Mucosa of rectum (tissue), 2 donors: Measurements from ENCODE around the gene ZSCAN5A.
"Not testable (repeated sequence)": the region's sequence is repeated elsewhere in the genome, so short reads cannot be mapped to it uniquely, and the experiment has no call there.

Source experiments
- H3K27ac ChIP-seq, 2 donors: one replicate each; pipeline ENCODE4 v1.7.0; 2013; ENCODE audit warnings: inconsistent platforms in 2 of 2, low read depth in 2 of 2, low read length in 2 of 2
- H3K27me3 ChIP-seq, 2 donors: one replicate each; pipeline ENCODE4 v1.7.0; 2013; ENCODE audit warnings: low read length in 2 of 2; ENCODE audit not compliant: control insufficient read depth in 2 of 2, insufficient read depth in 2 of 2
- H3K36me3 ChIP-seq, 2 donors: one replicate each; pipeline ENCODE4 v1.7.0; 2013; ENCODE audit warnings: low read length in 2 of 2; ENCODE audit not compliant: control insufficient read depth in 2 of 2, insufficient read depth in 2 of 2
- H3K4me1 ChIP-seq, 2 donors: one replicate each; pipeline ENCODE4 v1.7.0; 2013; ENCODE audit warnings: low read length in 2 of 2, mild to moderate bottlenecking in 1 of 2; ENCODE audit not compliant: control insufficient read depth in 2 of 2, insufficient read depth in 2 of 2
- H3K4me3 ChIP-seq, 2 donors: one replicate each; pipeline ENCODE4 v1.7.0; 2013; ENCODE audit warnings: low read length in 2 of 2
- H3K9ac ChIP-seq, 2 donors: one replicate each; pipeline ENCODE4 v1.7.0; 2013; ENCODE audit warnings: low read length in 2 of 2, low read depth in 1 of 2, mild to moderate bottlenecking in 1 of 2
- H3K9me3 ChIP-seq, 2 donors: one replicate each; pipeline ENCODE4 v1.7.0; 2013; ENCODE audit warnings: low read length in 2 of 2; ENCODE audit not compliant: control insufficient read depth in 2 of 2
- donor health status: healthy.
- donor health status: Normal muscosa, but diverticular disease.

The ZSCAN5A gene

DNA sequence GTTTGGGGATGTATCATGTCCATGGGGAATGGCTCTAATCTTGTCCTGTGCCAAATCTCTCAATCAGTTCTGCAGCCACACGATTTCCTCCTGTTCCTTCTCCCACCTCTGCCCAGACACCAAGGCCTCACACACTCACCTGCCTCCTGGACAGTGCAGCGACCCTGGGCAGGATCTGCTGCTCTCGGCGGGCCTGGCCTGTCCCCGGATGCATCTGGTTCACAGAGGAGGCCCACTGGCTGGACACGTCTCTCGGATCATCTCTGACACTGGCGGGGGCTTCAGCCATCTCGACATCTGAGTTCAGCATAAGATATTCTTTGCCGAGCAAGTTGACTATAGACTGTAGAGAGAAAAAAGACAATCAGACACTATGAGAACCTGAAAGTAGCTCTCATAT is 122.9 kb downstream of the ZSCAN5A start:
- Histone ChIP-seq H3K4me1 (no peaks in the 10 kb centered on the region), H3K36me3 (no peaks in the 10 kb centered on the region), H3K4me3 (no peak overlapping the region), H3K9ac (no peak overlapping the region), H3K27me3 (no peaks in the 10 kb centered on the region), H3K27ac (no peak overlapping the region), H3K9me3 (no peaks in the 10 kb centered on the region)

DNA sequence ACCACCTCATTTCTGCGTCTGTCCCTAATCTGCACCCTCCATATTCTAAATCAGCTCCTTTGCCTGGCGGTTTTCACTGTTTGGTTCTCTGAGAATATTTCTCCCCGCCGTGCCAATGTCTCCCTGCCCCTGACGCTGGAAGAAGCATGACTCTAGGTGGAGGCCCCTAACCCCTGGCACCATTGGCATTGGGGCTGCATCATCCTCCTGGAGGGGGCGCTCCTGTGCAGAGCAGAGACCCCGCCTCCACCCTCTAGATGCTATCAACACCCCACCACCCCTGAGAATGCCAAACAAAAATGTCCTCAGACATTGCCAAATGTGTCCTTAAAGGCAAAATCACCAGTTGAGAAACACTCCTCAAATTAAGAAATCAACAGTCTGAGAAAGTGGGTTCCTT is 123.5 kb downstream of the ZSCAN5A start:
- Histone ChIP-seq H3K36me3 (no peaks in the 10 kb centered on the region), H3K27me3 (no peaks in the 10 kb centered on the region), H3K27ac (no peak overlapping the region), H3K4me1 (no peaks in the 10 kb centered on the region), H3K4me3 (no peak overlapping the region), H3K9ac (no peak overlapping the region), H3K9me3 (no peaks in the 10 kb centered on the region)

DNA sequence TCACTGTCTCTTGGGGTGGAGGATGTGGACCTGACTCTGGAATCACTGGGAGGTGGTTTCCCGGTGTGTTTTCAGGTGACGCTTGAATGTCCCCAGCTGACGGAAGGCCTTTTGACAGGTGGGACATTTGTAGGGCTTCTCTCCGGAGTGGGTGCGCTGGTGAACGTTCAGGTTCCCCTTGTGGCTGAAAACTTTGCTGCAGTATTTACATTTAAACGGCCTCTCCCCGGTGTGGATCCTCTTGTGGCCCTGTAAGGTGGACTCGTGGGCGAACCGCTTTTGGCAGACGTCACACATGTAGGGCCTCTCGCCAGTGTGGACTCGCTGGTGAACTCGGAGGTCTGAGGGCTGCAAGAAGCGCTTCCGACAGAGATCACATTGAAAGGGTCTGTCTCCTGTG is 124.9 kb downstream of the ZSCAN5A start:
- no peak overlapping the region for H3K27ac ChIP-seq
- H3K36me3 ChIP-seq: no peaks in the 10 kb centered on the region
- no peak overlapping the region for H3K4me3 ChIP-seq
- no peak overlapping the region for H3K9ac ChIP-seq
- no peaks in the 10 kb centered on the region for H3K4me1 ChIP-seq
- H3K27me3 ChIP-seq: no peaks in the 10 kb centered on the region
- no peaks in the 10 kb centered on the region for H3K9me3 ChIP-seq

DNA sequence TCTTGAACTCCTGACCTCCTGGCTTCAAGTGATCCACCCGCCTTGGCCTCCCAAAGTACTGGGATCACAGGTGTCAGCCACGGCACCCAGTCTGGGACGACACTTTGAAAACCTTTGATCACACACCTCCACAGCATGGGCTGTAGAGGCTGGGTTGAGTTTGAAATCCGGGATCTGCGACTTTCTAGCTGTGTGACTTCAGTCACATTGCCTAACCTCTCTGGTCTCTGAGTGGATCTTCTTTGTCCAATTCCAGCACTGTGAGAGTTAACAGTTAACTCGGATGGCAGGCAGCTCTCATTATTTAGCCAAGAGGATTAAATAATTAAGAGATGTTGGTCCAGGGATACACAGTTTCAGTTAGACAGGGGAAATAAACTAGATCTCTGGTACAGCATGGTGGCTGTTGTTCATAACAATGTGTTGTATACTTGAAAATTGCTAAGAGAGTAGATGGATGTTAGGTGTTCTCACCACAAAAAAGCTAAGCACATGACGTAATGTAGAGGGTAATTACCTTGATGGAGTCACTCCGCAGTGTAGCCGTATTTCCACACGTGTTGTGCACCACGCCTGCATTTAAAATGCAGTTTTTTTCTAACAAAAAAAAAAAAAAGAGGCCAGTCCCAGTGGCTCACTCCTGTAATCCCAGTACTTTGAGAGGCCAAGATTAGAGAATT is 136.9 kb downstream of the ZSCAN5A start:
- H3K27me3 ChIP-seq: peaks cover 9% of the 10 kb centered on the region in 2 donors
- H3K9me3 ChIP-seq: no peaks in the 10 kb centered on the region
- H3K4me3 ChIP-seq: no peak overlapping the region
- H3K4me1 ChIP-seq: no peaks in the 10 kb centered on the region
- H3K36me3 ChIP-seq: no peaks in the 10 kb centered on the region
- H3K27ac ChIP-seq: no peak overlapping the region
- H3K9ac ChIP-seq: no peak overlapping the region

DNA sequence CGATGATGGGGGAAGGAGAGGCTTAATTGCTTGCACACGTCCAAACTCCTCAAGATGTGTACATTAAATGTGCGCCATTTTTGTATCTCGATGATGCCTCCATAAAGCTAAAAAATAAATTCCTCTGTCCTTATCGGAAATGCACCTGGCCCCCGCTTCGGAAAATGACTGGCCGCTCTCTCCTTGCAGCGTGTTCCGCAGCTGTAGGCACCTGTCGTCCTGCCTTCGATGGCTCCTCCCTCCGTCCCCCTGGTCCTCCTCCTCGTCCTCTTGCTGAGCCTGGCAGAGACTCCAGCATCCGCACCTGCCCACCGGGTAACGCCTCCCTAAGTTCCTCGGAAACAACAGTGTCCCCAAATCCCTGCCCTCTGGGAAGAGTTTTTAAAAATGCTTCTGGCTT is 137.8 kb downstream of the ZSCAN5A start:
- H3K36me3 ChIP-seq: no peaks in the 10 kb centered on the region
- no peaks in the 10 kb centered on the region for H3K9me3 ChIP-seq
- no peak overlapping the region for H3K27ac ChIP-seq
- H3K27me3 ChIP-seq: peaks cover 6 to 9% of the 10 kb centered on the region in 2 donors
- no peaks in the 10 kb centered on the region for H3K4me1 ChIP-seq
- no peak overlapping the region for H3K4me3 ChIP-seq
- no peak overlapping the region for H3K9ac ChIP-seq

DNA sequence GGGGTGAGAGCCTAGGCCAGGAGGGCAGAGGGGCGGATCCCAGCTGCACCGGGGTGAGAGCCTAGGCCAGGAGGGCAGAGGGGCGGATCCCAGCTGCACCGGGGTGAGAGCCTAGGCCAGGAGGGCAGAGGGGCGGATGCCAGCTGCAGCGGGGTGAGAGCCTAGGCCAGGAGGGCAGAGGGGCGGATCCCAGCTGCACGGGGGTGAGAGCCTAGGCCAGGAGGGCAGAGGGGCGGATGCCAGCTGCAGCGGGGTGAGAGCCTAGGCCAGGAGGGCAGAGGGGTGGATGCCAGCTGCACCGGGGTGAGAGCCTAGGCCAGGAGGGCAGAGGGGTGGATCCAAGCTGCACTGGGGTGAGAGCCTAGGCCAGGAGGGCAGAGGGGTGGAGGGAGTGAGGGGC is 138.3 kb downstream of the ZSCAN5A start:
- H3K4me1 ChIP-seq, H3K9me3 ChIP-seq, H3K36me3 ChIP-seq, H3K27ac ChIP-seq, H3K4me3 ChIP-seq, H3K27me3 ChIP-seq, H3K9ac ChIP-seq: not testable (repeated sequence)

DNA sequence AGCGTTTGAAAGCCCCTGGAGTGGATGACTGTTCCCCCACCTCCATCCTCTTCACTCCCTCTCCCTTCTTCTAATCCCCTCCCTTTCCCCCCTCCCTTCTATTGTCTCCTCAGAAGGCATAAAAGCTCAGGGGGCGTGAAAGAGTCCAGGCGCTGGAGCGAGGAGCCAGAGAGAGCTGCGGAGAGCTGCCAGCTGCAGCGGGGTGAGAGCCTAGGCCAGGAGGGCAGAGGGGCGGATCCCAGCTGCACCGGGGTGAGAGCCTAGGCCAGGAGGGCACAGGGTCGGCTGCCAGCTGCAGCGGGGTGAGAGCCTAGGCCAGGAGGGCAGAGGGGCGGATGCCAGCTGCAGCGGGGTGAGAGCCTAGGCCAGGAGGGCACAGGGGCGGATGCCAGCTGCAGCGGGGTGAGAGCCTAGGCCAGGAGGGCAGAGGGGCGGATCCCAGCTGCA is 138.8 kb downstream of the ZSCAN5A start, which contains the start of gene GALP:
Gene GALP, plus strand, starts transcription at position 148 of the 447 bp plus-strand sequence. CDS start 1,101 bp downstream, outside the sequence.
- H3K27ac ChIP-seq, H3K27me3 ChIP-seq, H3K9ac ChIP-seq, H3K9me3 ChIP-seq, H3K4me3 ChIP-seq, H3K36me3 ChIP-seq, H3K4me1 ChIP-seq: not testable (repeated sequence)

DNA sequence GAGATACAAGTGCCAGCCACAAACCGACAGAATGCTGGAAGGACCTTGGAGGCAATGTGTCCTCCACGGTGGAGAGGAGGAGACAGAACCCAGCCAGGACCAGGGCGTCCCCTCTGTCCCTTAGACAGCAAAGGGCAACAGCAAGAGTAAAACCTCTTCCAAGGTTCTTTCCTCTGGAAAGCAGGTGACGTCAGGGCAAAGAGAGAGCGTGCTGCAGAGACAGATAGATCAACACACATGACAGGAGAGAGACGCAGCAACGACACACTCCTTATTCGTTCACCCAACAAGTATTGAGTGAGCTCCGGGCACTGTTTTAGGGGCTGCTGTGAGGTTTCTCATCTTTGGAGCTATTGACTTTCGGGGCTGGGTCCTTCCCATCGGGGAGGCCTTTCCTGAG is 140.1 kb downstream of the ZSCAN5A start:
- Histone ChIP-seq H3K27ac (no peak overlapping the region), H3K4me1 (no peaks in the 10 kb centered on the region), H3K9me3 (no peaks in the 10 kb centered on the region), H3K9ac (no peak overlapping the region), H3K4me3 (no peak overlapping the region), H3K27me3 (peaks cover 6 to 9% of the 10 kb centered on the region in 2 donors), H3K36me3 (no peaks in the 10 kb centered on the region)

DNA sequence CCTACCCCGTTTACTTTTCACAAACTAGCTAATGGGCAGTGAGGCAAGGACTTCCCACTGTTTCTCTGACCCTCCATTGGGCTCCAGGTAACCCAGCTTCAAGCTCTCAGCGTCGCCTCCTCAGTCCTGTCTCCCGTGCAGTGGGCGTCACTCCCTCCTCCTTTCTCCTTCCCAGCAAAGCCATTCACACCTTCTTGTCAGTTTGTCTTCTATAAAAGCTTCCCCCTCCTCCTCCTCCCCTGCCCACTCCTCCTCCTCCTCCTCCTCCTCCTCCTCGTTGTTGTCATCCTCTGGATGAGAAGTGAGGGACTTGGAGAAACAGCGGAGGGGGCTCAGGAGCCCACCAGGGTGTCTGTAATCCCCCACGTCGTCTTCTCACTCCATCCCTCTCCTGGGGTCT is 140.6 kb downstream of the ZSCAN5A start:
- H3K9ac ChIP-seq: no peak overlapping the region
- H3K4me1 ChIP-seq: no peaks in the 10 kb centered on the region
- no peaks in the 10 kb centered on the region for H3K36me3 ChIP-seq
- H3K27me3 ChIP-seq: peaks cover 6 to 9% of the 10 kb centered on the region in 2 donors
- no peak overlapping the region for H3K4me3 ChIP-seq
- H3K9me3 ChIP-seq: no peaks in the 10 kb centered on the region
- no peak overlapping the region for H3K27ac ChIP-seq
